Activated CD8-positive, alpha-beta memory T cell treated with anti-CD3 and anti-CD28 coated beads for 24 hours (primary cell): ENCODE data around the gene OTOG.

Experiments used
- DNase-seq: peaks from one replicate; pipeline ENCODE4 v3.0.0-alpha.2; 2020

The OTOG gene

GRCh38 chr11:17547051-17547577, at the start of gene OTOG:
TSS of gene OTOG (plus strand) at chr11:17547259. CDS start at chr11:17547373, 114 bp downstream.
- DNase-seq: no peak

- DNase-seq: no peak
These were observed 49.0 kb upstream of the OTOG start for GRCh38 chr11:17498058-17498457.

GRCh38 chr11:17498475-17498874, 48.6 kb upstream of the OTOG start:
- DNase-seq: no peak

GRCh38 chr11:17500673-17501072, 46.4 kb upstream of the OTOG start:
- DNase-seq: no peak

- no peak for DNase-seq
These were observed 44.4 kb upstream of the OTOG start for GRCh38 chr11:17502630-17503029.

GRCh38 chr11:17504330-17505107, 42.5 kb upstream of the OTOG start:
- DNase-seq: peak; percentile 93

- DNase-seq: no peak
These were observed 41.9 kb upstream of the OTOG start for GRCh38 chr11:17505146-17505545.

GRCh38 chr11:17506314-17506713, 40.7 kb upstream of the OTOG start:
- no peak for DNase-seq

- DNase-seq: no peak
These were observed 40.1 kb upstream of the OTOG start for GRCh38 chr11:17506942-17507341.

- DNase-seq: no peak
These were observed 39.3 kb upstream of the OTOG start for GRCh38 chr11:17507773-17508172.

- DNase-seq: no peak
These were observed 38.8 kb upstream of the OTOG start for GRCh38 chr11:17508306-17508705.

GRCh38 chr11:17508791-17509190, 38.3 kb upstream of the OTOG start:
- DNase-seq: no peak

GRCh38 chr11:17510507-17511206, 36.4 kb upstream of the OTOG start:
- no peak for DNase-seq

GRCh38 chr11:17511571-17511970, 35.5 kb upstream of the OTOG start:
- no peak for DNase-seq

- DNase-seq: no peak
These were observed 35.0 kb upstream of the OTOG start for GRCh38 chr11:17512101-17512500.

GRCh38 chr11:17513853-17514252, 33.2 kb upstream of the OTOG start:
- DNase-seq: no peak

GRCh38 chr11:17514476-17514875, 32.6 kb upstream of the OTOG start:
- DNase-seq: no peak

GRCh38 chr11:17515443-17516176, 31.4 kb upstream of the OTOG start:
- DNase-seq: no peak

- DNase-seq: no peak
These were observed 30.4 kb upstream of the OTOG start for GRCh38 chr11:17516551-17517150.

GRCh38 chr11:17517186-17517585, 29.9 kb upstream of the OTOG start:
- DNase-seq: no peak

GRCh38 chr11:17518366-17518765, 28.7 kb upstream of the OTOG start:
- DNase-seq: no peak

GRCh38 chr11:17519061-17519885, 27.8 kb upstream of the OTOG start:
- no peak for DNase-seq
